Measurements from ENCODE around the gene KRT27. TPM values are rescaled to one million over a fixed set of nuclear protein-coding genes. Genes with fewer than 3 reads are reported as not detected.

KRT27 gene, protein sequence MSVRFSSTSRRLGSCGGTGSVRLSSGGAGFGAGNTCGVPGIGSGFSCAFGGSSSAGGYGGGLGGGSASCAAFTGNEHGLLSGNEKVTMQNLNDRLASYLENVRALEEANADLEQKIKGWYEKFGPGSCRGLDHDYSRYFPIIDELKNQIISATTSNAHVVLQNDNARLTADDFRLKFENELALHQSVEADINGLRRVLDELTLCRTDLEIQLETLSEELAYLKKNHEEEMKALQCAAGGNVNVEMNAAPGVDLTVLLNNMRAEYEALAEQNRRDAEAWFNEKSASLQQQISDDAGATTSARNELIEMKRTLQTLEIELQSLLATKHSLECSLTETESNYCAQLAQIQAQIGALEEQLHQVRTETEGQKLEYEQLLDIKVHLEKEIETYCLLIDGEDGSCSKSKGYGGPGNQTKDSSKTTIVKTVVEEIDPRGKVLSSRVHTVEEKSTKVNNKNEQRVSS
- total RNA-seq = not detected in 2 replicates

DNA sequence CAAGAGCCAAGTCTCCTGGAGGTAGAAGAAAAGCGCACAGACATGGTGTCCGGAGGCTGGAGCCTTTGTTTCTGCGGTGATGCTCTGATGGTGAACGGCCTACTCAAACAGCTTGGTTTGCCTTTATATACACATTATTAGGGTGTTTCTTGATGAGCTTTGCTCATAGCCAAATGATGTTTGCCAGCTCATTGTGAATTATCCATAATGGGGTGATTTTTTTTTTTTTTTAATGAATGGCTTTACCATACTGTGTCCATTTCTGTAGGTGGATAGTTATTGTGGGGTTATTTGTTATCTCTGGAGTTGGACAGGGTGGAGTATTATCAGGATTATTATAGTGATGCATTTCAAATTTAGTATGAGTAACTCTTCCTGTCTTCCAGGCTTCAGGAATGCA is at the start of gene KRT27:
TSS of gene KRT27 (minus strand) at position 101 of the 400 bp plus-strand sequence. CDS start at position 44, 57 bp downstream.

GRCh38 chr17:40822132-40822812 is 39.9 kb upstream of the KRT27 start, which contains the start of gene KRT10:
TSS of gene KRT10 (minus strand) at chr17:40822614. CDS start at chr17:40822585, 29 bp downstream.

DNA sequence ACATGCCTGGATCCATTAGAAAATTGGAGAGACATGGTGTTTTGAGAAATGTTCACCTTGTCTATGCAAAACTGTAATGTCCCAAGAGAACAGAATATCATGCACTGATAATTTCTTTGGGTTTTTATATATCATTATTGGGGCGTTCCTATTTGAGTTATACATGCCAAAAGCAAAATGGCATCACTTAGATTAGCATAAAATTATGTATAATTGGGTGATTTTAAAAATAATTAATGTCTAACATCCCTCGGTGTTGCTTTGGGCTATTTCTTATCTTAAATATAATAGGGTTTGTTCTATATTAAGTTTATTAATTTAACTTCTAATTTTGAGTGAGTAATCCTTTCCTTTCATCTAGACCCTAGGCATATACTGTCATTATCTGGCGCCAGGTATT is 17.5 kb upstream of the KRT27 start, which contains the start of gene KRT28:
TSS of gene KRT28 (minus strand) at position 101 of the 400 bp plus-strand sequence. CDS start at position 35, 66 bp downstream.

GRCh38 chr17:40772101-40772500 is 10.2 kb downstream of the KRT27 start, which contains the start of gene KRT26:
TSS of gene KRT26 (minus strand) at chr17:40772201. CDS start at chr17:40772113, 88 bp downstream.

GRCh38 chr17:40755231-40755630 is 27.1 kb downstream of the KRT27 start, which contains the start of gene KRT25:
TSS of gene KRT25 (minus strand) at chr17:40755331. CDS start at chr17:40755271, 60 bp downstream.

Other genes with a start within 250 kb of the KRT27 start
- gene CCR7, start 217.1 kb downstream of the KRT27 start, total RNA-seq = under 0.01 and 0.28 TPM in 2 replicates
- gene SMARCE1, start 134.7 kb downstream of the KRT27 start, total RNA-seq = 53.6 and 90.5 TPM in 2 replicates
- under 0.01 TPM in 1 of 2 replicates, not detected in the other for gene KRT222, start 117.4 kb downstream of the KRT27 start, total RNA-seq
- not detected in 2 replicates for gene KRT24, start 78.8 kb downstream of the KRT27 start, total RNA-seq
- not detected in 2 replicates for gene KRT25, start 27.2 kb downstream of the KRT27 start, total RNA-seq
- not detected in 2 replicates for gene KRT26, start 10.3 kb downstream of the KRT27 start, total RNA-seq
- gene KRT28, start 17.4 kb upstream of the KRT27 start, total RNA-seq = not detected in 2 replicates
- gene KRT10, start 40.1 kb upstream of the KRT27 start, total RNA-seq = 3.9 and 8.8 TPM in 2 replicates
- not detected in 2 replicates for gene KRT12, start 84.7 kb upstream of the KRT27 start, total RNA-seq
- not detected in 2 replicates for gene KRT20, start 102.7 kb upstream of the KRT27 start, total RNA-seq
- under 0.01 TPM in 1 of 2 replicates, not detected in the other for gene KRT23, start 155.1 kb upstream of the KRT27 start, total RNA-seq
- 0.28 TPM in 1 of 2 replicates, not detected in the other for gene KRT39, start 184.4 kb upstream of the KRT27 start, total RNA-seq
- not detected in 2 replicates for gene KRT40, start 201.8 kb upstream of the KRT27 start, total RNA-seq
- not detected in 2 replicates for gene KRTAP3-3, start 211.6 kb upstream of the KRT27 start, total RNA-seq
- not detected in 2 replicates for gene KRTAP3-2, start 217.4 kb upstream of the KRT27 start, total RNA-seq
- not detected in 2 replicates for gene KRTAP3-1, start 226.6 kb upstream of the KRT27 start, total RNA-seq
- 1.9 and 5.1 TPM in 2 replicates for gene KRTAP1-5, start 244.7 kb upstream of the KRT27 start, total RNA-seq
- not detected in 2 replicates for gene KRTAP1-4, start 247.6 kb upstream of the KRT27 start, total RNA-seq

Data from regular cardiac myocyte (primary cell).